GM23338 (cell line): Measurements from ENCODE around the gene MPDU1. TPM values are rescaled to one million over a fixed set of nuclear protein-coding genes. Genes with fewer than 3 reads are reported as not detected.

Source experiments
- ATAC-seq: fragments of 200-7000 bp; cut with Tn5 transposase; 3 replicates; pipeline ENCODE4 v1.9.1; 2020
- DNase-seq: peaks from one replicate; pipeline ENCODE4 v3.0.0-alpha.2; 2015; ENCODE audit warnings: low spot score
- H2AFZ ChIP-seq: fragments of 200-600 bp; sonication (generic); 2 replicates; pipeline ENCODE4 v1.8.0; 2016; ENCODE audit warnings: antibody characterized with exemption, mild to moderate bottlenecking, moderate library complexity
- H3F3A ChIP-seq: fragments of 200-600 bp; sonication (generic); replicated peaks from 2 replicates; pipeline ENCODE4 v1.8.0; 2017; ENCODE audit warnings: antibody characterized with exemption, mixed run types, low read depth
- H3K27ac ChIP-seq: fragments of 200-600 bp; sonication (generic); 2 replicates; pipeline ENCODE4 v1.6.1; 2016; ENCODE audit warnings: low read depth
- H3K27me3 ChIP-seq: fragments of 200-600 bp; sonication (generic); 2 replicates; pipeline ENCODE4 v1.8.0; 2016; ENCODE audit warnings: mild to moderate bottlenecking, mixed run types, moderate library complexity; ENCODE audit not compliant: insufficient read depth
- H3K36me3 ChIP-seq: fragments of 200-600 bp; sonication (generic); 2 replicates; pipeline ENCODE4 v1.8.0; 2016; ENCODE audit warnings: mild to moderate bottlenecking; ENCODE audit not compliant: insufficient read depth
- H3K4me1 ChIP-seq: fragments of 200-600 bp; sonication (generic); 2 replicates; pipeline ENCODE4 v1.8.0; 2016; ENCODE audit warnings: mild to moderate bottlenecking, moderate library complexity; ENCODE audit not compliant: insufficient read depth
- H3K4me2 ChIP-seq: fragments of 200-600 bp; sonication (generic); 2 replicates; pipeline ENCODE4 v1.7.1; 2017; ENCODE audit warnings: mixed run types
- H3K4me3 ChIP-seq: fragments of 200-600 bp; sonication (generic); 2 replicates; pipeline ENCODE4 v1.6.1; 2016; ENCODE audit warnings: mixed run types
- H3K79me2 ChIP-seq: fragments of 200-600 bp; sonication (generic); replicated peaks from 2 replicates; pipeline ENCODE4 v1.8.0; 2017; ENCODE audit warnings: mild to moderate bottlenecking; ENCODE audit not compliant: insufficient read depth
- H3K9me2 ChIP-seq: fragments of 200-600 bp; sonication (generic); 2 replicates; pipeline ENCODE4 v1.8.0; 2017; ENCODE audit not compliant: insufficient read depth
- H4K20me1 ChIP-seq: fragments of 200-600 bp; sonication (generic); replicated peaks from 2 replicates; pipeline ENCODE4 v1.8.0; 2017; ENCODE audit warnings: mild to moderate bottlenecking; ENCODE audit not compliant: insufficient read depth
- H3K27ac Mint-ChIP-seq: 2 replicates; pipeline ENCODE4 v1.8.0; 2020; ENCODE audit warnings: inconsistent platforms, mild to moderate bottlenecking, moderate library complexity, mixed read lengths
- H3K27me3 Mint-ChIP-seq: 3 replicates; pipeline ENCODE4 v1.8.0; 2022; ENCODE audit warnings: low read depth, mild to moderate bottlenecking, moderate library complexity, mixed read lengths, inconsistent platforms; ENCODE audit not compliant: insufficient read depth, poor library complexity
- H3K36me3 Mint-ChIP-seq: 3 replicates; pipeline ENCODE4 v1.8.0; 2021; ENCODE audit warnings: low read depth, mild to moderate bottlenecking, inconsistent platforms, moderate library complexity, mixed read lengths
- H3K4me1 Mint-ChIP-seq: 3 replicates; pipeline ENCODE4 v1.8.0; 2020; ENCODE audit warnings: mild to moderate bottlenecking, inconsistent platforms, mixed read lengths
- H3K4me3 Mint-ChIP-seq: 3 replicates; pipeline ENCODE4 v1.8.0; 2021; ENCODE audit warnings: moderate library complexity, mild to moderate bottlenecking, inconsistent platforms, mixed read lengths
- H3K9me3 Mint-ChIP-seq: 3 replicates; pipeline ENCODE4 v1.8.0; 2020; ENCODE audit warnings: moderate library complexity, mild to moderate bottlenecking, inconsistent platforms, mixed read lengths
- CREB1 ChIP-seq: fragments of 250-450 bp; sonication (Bioruptor Pico); IDR thresholded peaks from 2 replicates; pipeline ENCODE4 v1.5.0; 2020; ENCODE audit warnings: low read depth, mild to moderate bottlenecking, moderate library complexity
- ETS1 ChIP-seq: IDR thresholded peaks from 2 replicates; pipeline ENCODE4 v1.6.1; 2016; ENCODE audit warnings: antibody characterized with exemption
- EZH2 ChIP-seq: fragments of 200-600 bp; sonication (generic); IDR thresholded peaks from one replicate; pipeline ENCODE4 v1.8.0; 2017; ENCODE audit warnings: antibody characterized with exemption, mild to moderate bottlenecking, low read depth; ENCODE audit not compliant: unreplicated experiment
- EZH2phosphoT487 ChIP-seq: fragments of 200-600 bp; sonication (generic); IDR thresholded peaks from one replicate; pipeline ENCODE4 v1.8.1; 2018; ENCODE audit warnings: antibody characterized with exemption; ENCODE audit not compliant: unreplicated experiment
- JUNB ChIP-seq: IDR thresholded peaks from one replicate; pipeline ENCODE4 v1.6.1; 2016; ENCODE audit warnings: antibody characterized with exemption; ENCODE audit not compliant: unreplicated experiment
- POLR2AphosphoS5 ChIP-seq: IDR thresholded peaks from 2 replicates; pipeline ENCODE4 v1.6.1; 2016; ENCODE audit warnings: antibody characterized with exemption, low read depth
- STAT1 ChIP-seq: IDR thresholded peaks from one replicate; pipeline ENCODE4 v1.6.1; 2016; ENCODE audit warnings: antibody characterized with exemption; ENCODE audit not compliant: unreplicated experiment
- ZNF331 ChIP-seq: fragments of 250-450 bp; sonication (Bioruptor Pico); IDR thresholded peaks from 2 replicates; pipeline ENCODE4 v1.5.0; 2020; ENCODE audit warnings: low read depth, mild to moderate bottlenecking, moderate library complexity
- ZNF462 ChIP-seq: fragments of 250-450 bp; sonication (Bioruptor Pico); IDR thresholded peaks from 2 replicates; pipeline ENCODE4 v1.5.0; 2020; ENCODE audit warnings: mild to moderate bottlenecking, moderate library complexity
- polyA plus RNA-seq: library from polyadenylated mRNA; unstranded; fragments of >200 nt; fragmentation: Nextera tagmentation; extraction: Ambion mirVana; gene quantifications from 2 replicates; pipeline ENCODE4 v1.2.1, GENCODE V29; 2016
- total RNA-seq: library from RNA; depleted of rRNA; stranded (reverse); fragments of >200 nt; shearing (Covaris generic); gene quantifications from 2 replicates; pipeline ENCODE4 v1.2.3, GENCODE V29; 2014

Gene MPDU1
- total and polyA plus RNA-seq, 2 experiments from 2014 or later: 65.1 to 216 TPM

GRCh38 chr17:7551396-7551795 is 32.3 kb upstream of the MPDU1 start (continued):
- TF ChIP-seq ZNF462 (CRISPR knock-in tag) (no peak), EZH2phosphoT487 (no peak), STAT1 (no peak), JUNB (no peak)

- DNase-seq: no peak
- no peak for ATAC-seq
- Histone ChIP-seq H3F3A (peaks cover 21% of the 10 kb centered on the region), H2AFZ (no peak overlapping the region), H3K4me2 (no peak overlapping the region), H3K27ac (no peak overlapping the region), H4K20me1 (no peaks in the 10 kb centered on the region), H3K4me3 (no peak overlapping the region), H3K36me3 (no peaks in the 10 kb centered on the region), H3K9me2 (no peaks in the 10 kb centered on the region), H3K27me3 (peaks cover 10% of the 10 kb centered on the region), H3K79me2 (no peaks in the 10 kb centered on the region), H3K4me1 (peaks cover 12% of the 10 kb centered on the region)
- no peaks in the 10 kb centered on the region for H3K36me3 Mint-ChIP-seq
- H3K27ac Mint-ChIP-seq: no peak overlapping the region
- H3K4me1 Mint-ChIP-seq: peaks cover 23% of the 10 kb centered on the region
- peaks cover 14% of the 10 kb centered on the region for H3K27me3 Mint-ChIP-seq
- H3K9me3 Mint-ChIP-seq: no peaks in the 10 kb centered on the region
- TF ChIP-seq CREB1 (CRISPR knock-in tag) (no peak), ZNF331 (no peak), POLR2AphosphoS5 (no peak), ETS1 (no peak), EZH2 (no peak)
- no peak overlapping the region; the same call in 2 of the 3 replicates for H3K4me3 Mint-ChIP-seq
These were observed 31.0 kb upstream of the MPDU1 start for GRCh38 chr17:7552621-7553051.
